Smooth muscle cell (in vitro differentiated cells): ENCODE results near the gene CATSPERZ. TPM values are rescaled to one million over a fixed set of nuclear protein-coding genes. Genes with fewer than 3 reads are reported as not detected.
A peak's percentile ranks its signal among the peaks of the same experiment; 100 is the strongest.

Source experiments
- DNase-seq: peaks from one replicate; lab custom pipeline; 2025; ENCODE audit not compliant: unreplicated experiment; lab: John Stamatoyannopoulos, UW
- H2AFZ ChIP-seq: fragments of 200-600 bp; sonication (generic); 2 replicates; pipeline ENCODE4 v1.6.0; 2016; ENCODE audit warnings: antibody characterized with exemption, low read depth, mild to moderate bottlenecking
- H3F3A ChIP-seq: fragments of 200-600 bp; sonication (generic); 2 replicates; pipeline ENCODE4 v1.6.0; 2017; ENCODE audit warnings: antibody characterized with exemption, low read depth
- H3K27ac ChIP-seq: fragments of 200-600 bp; sonication (generic); 2 replicates; pipeline ENCODE4 v1.5.1; 2016; ENCODE audit warnings: low read depth, mild to moderate bottlenecking
- H3K27me3 ChIP-seq: fragments of 200-600 bp; sonication (generic); 2 replicates; pipeline ENCODE4 v1.6.1; 2016; ENCODE audit warnings: low read depth, mild to moderate bottlenecking
- H3K36me3 ChIP-seq: fragments of 200-600 bp; sonication (generic); 2 replicates; pipeline ENCODE4 v1.5.1; 2016; ENCODE audit warnings: low read depth
- H3K4me1 ChIP-seq: fragments of 200-600 bp; sonication (generic); 2 replicates; pipeline ENCODE4 v1.5.1; 2016; ENCODE audit warnings: low read depth
- H3K4me2 ChIP-seq: fragments of 200-600 bp; sonication (generic); 2 replicates; pipeline ENCODE4 v1.6.0; 2016; ENCODE audit warnings: mild to moderate bottlenecking
- H3K4me3 ChIP-seq: fragments of 200-600 bp; sonication (generic); 2 replicates; pipeline ENCODE4 v1.5.1; 2016; ENCODE audit warnings: mild to moderate bottlenecking
- H3K79me2 ChIP-seq: fragments of 200-600 bp; sonication (generic); 2 replicates; pipeline ENCODE4 v1.6.0; 2016; ENCODE audit warnings: low read depth, mild to moderate bottlenecking
- H3K9ac ChIP-seq: fragments of 200-600 bp; sonication (generic); 2 replicates; pipeline ENCODE4 v1.6.0; 2016; ENCODE audit warnings: low read depth
- H3K9me3 ChIP-seq: fragments of 200-600 bp; sonication (generic); replicated peaks from 2 replicates; pipeline ENCODE4 v1.5.1; 2016; ENCODE audit warnings: low read depth
- H4K20me1 ChIP-seq: fragments of 200-600 bp; sonication (generic); 2 replicates; pipeline ENCODE4 v1.6.0; 2016; ENCODE audit warnings: low read depth
- CTCF ChIP-seq: fragments of 200-600 bp; sonication (generic); IDR thresholded peaks from 2 replicates; pipeline ENCODE4 v1.5.1; 2017; ENCODE audit warnings: borderline replicate concordance, mild to moderate bottlenecking, antibody characterized with exemption; ENCODE audit not compliant: insufficient read depth, poor library complexity, severe bottlenecking
- WGBS: methylation state at CpG from one replicate; pipeline ENCODE4 v1.1.7; 2016; ENCODE audit warnings: low lambda C conversion rate; 5-methylcytosine and 5-hydroxymethylcytosine counted together
- polyA plus RNA-seq: library from polyadenylated mRNA; unstranded; fragments of >200 nt; fragmentation: Nextera tagmentation; extraction: Ambion mirVana; gene quantifications from 2 replicates; pipeline ENCODE4 v1.2.1, GENCODE V29; 2016
- total RNA-seq: library from RNA; depleted of rRNA; stranded (reverse); fragments of >200 nt; gene quantifications from 2 replicates; pipeline ENCODE4 v1.2.3, GENCODE V29; 2014

CATSPERZ gene
- total and polyA plus RNA-seq, 2 experiments from 2014 or later = not detected

- H3K9me3 ChIP-seq = no peaks in the 10 kb centered on the region
- no peak for DNase-seq
- no peak for TF ChIP-seq CTCF
- no peaks in the 10 kb centered on the region for H3F3A ChIP-seq
- H3K4me3 ChIP-seq = no peak overlapping the region
- H3K36me3 ChIP-seq = no peaks in the 10 kb centered on the region
- H4K20me1 ChIP-seq = no peaks in the 10 kb centered on the region
- H3K9ac ChIP-seq = no peak overlapping the region
- no peaks in the 10 kb centered on the region for H3K79me2 ChIP-seq
- no peaks in the 10 kb centered on the region for H3K27me3 ChIP-seq
- H3K4me2 ChIP-seq = no peak overlapping the region
- 89% methylated on average over 2 of the region's 2 CpGs for WGBS
- no peak overlapping the region for H2AFZ ChIP-seq
- no peaks in the 10 kb centered on the region for H3K4me1 ChIP-seq
- no peak overlapping the region for H3K27ac ChIP-seq
Observed at GRCh38 chr11:64327375-64327774, 27.2 kb downstream of the CATSPERZ start.

GRCh38 chr11:64327993-64328392 is 27.8 kb downstream of the CATSPERZ start:
- H4K20me1 ChIP-seq = no peaks in the 10 kb centered on the region

GRCh38 chr11:64330888-64331287 is 30.7 kb downstream of the CATSPERZ start:
- Histone ChIP-seq H3K27me3 (no peaks in the 10 kb centered on the region), H3K4me3 (no peak overlapping the region), H3K4me2 (no peak overlapping the region), H2AFZ (no peak overlapping the region), H3K79me2 (no peaks in the 10 kb centered on the region), H3K9ac (no peak overlapping the region), H4K20me1 (no peaks in the 10 kb centered on the region), H3F3A (no peaks in the 10 kb centered on the region), H3K9me3 (no peaks in the 10 kb centered on the region), H3K4me1 (no peaks in the 10 kb centered on the region), H3K27ac (no peak overlapping the region), H3K36me3 (no peaks in the 10 kb centered on the region)
- 88% methylated on average over 11 of the region's 11 CpGs for WGBS
- no peak for DNase-seq
- no peak for TF ChIP-seq CTCF

More at GRCh38 chr11:64327993-64328392, 27.8 kb downstream of the CATSPERZ start:
- no peak overlapping the region for H3K4me3 ChIP-seq
- H2AFZ ChIP-seq = no peak overlapping the region
- no peaks in the 10 kb centered on the region for H3K9me3 ChIP-seq
- H3K9ac ChIP-seq = no peak overlapping the region
- H3K4me2 ChIP-seq = no peak overlapping the region
- H3K36me3 ChIP-seq = no peaks in the 10 kb centered on the region
- H3K4me1 ChIP-seq = no peaks in the 10 kb centered on the region
- no peaks in the 10 kb centered on the region for H3K27me3 ChIP-seq
- no peak overlapping the region for H3K27ac ChIP-seq
- no peaks in the 10 kb centered on the region for H3K79me2 ChIP-seq
- no peak for DNase-seq
- TF ChIP-seq CTCF = no peak
- no peaks in the 10 kb centered on the region for H3F3A ChIP-seq
- WGBS = 96% methylated on average over 3 of the region's 3 CpGs

- 64% methylated on average over 19 of the region's 20 CpGs for WGBS
- Histone ChIP-seq H3K36me3 (no peaks in the 10 kb centered on the region), H3K4me1 (no peaks in the 10 kb centered on the region), H3K9ac (no peak overlapping the region), H2AFZ (no peak overlapping the region), H3K9me3 (no peaks in the 10 kb centered on the region), H4K20me1 (no peaks in the 10 kb centered on the region), H3K4me2 (no peak overlapping the region), H3K27ac (no peak overlapping the region), H3K79me2 (no peaks in the 10 kb centered on the region), H3K27me3 (no peaks in the 10 kb centered on the region), H3F3A (no peaks in the 10 kb centered on the region), H3K4me3 (no peak overlapping the region)
- peak; percentile 20 for DNase-seq
- TF ChIP-seq CTCF = peak; percentile 54
Observed at GRCh38 chr11:64331569-64332371, 31.6 kb downstream of the CATSPERZ start.
